Measurements from ENCODE around the gene CMTR2. TPM values are rescaled to one million over a fixed set of nuclear protein-coding genes. Genes with fewer than 3 reads are reported as not detected.
"Not testable (repeated sequence)": the region's sequence is repeated elsewhere in the genome, so short reads cannot be mapped to it uniquely, and the experiment has no call there.

Gene CMTR2
- total RNA-seq (2014; rRNA removed; shearing (Covaris generic)) = 30.3 and 30.7 TPM in 2 replicates
- polyA plus RNA-seq (2015; cell fraction: cytosol; rRNA removed) = 15.4 and 16.5 TPM in 2 replicates
- 43.4 and 69.5 TPM in 2 replicates for polyA plus RNA-seq (2015; cell fraction: nucleus; rRNA removed)

- peak; percentile 94 for DNase-seq (ENCODE audit: low read depth, low spot score)
- in situ Hi-C loops (cut with HindIII; ENCODE audit: low pct_unique_long_range_greater_than_20kb, low sequenced_read_pairs) = no loop called here
Measured at GRCh38 chr16:71288890-71289731, at the start of gene CMTR2. Gene CMTR2 (minus strand): TSS chr16:71289402. CDS start chr16:71285920, 3,482 bp downstream.

GRCh38 chr16:71338632-71339031, 49.4 kb upstream of the CMTR2 start:
- in situ Hi-C loops (cut with HindIII; ENCODE audit: low pct_unique_long_range_greater_than_20kb, low sequenced_read_pairs) = no loop called here
- DNase-seq (ENCODE audit: low read depth, low spot score) = no peak

DNA sequence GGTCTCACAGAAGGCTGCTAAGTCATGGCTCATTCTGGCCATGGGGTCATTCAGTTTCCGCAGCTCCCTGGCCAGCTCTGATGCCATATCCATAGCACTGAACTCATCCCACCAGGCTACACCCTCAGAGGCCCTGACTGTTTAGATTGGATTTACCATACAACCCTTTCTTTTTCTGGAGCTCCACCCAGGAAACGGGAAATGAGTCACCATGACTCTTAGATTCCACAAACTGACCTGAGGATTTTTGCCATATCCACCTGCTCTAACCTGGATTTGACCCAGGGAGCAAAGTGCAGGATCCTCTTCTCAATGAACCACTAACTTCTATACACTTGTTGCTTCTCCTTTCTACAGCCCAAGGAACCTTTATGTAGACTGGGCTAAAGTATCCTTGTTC, 49.0 kb upstream of the CMTR2 start:
- in situ Hi-C loops (cut with HindIII; ENCODE audit: low pct_unique_long_range_greater_than_20kb, low sequenced_read_pairs) = no loop called here
- DNase-seq (ENCODE audit: low read depth, low spot score) = no peak

- in situ Hi-C loops (cut with HindIII; ENCODE audit: low pct_unique_long_range_greater_than_20kb, low sequenced_read_pairs) = no loop called here
- no peak for DNase-seq (ENCODE audit: low read depth, low spot score)
Measured at GRCh38 chr16:71337631-71338030, 48.4 kb upstream of the CMTR2 start.

DNA sequence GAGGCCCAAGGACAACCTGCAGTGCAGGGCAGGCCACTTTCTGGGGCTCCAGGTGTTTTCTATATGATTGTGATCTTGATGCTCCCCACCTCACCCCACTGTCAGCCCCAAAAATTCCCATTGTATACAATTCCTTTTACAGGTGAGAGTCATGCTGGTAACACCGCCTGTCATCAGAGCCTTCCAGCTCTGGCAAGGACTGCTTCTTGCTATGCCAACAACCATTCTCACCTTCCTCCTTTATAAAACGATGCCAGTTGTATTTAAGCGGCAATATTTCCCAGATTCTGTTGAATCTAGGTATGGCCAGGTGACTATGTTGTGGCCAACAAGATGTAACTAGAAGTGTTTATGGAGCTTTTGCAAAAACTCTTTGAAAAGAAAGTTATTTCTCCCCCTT, 38.9 kb upstream of the CMTR2 start:
- in situ Hi-C loops (cut with HindIII; ENCODE audit: low pct_unique_long_range_greater_than_20kb, low sequenced_read_pairs) = no loop called here
- no peak for DNase-seq (ENCODE audit: low read depth, low spot score)

DNA sequence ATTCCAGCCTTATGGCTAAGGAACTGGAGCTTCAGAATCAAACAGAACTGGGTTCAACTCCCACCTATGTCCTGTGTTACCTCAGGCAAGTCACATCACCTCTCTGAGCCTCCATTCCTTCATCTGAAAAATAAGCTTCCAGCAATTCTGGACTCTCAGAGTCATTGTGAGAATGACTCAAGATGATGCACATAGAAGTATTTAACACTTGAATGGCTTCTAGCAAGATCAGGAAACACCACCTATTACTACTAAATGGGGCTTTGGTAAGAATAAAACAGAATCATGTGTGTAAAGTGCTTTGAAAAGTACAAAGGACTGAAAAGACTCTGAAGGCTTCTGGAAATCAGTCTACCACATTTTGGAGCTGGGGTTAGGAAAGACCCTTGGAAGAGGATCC, 38.5 kb upstream of the CMTR2 start:
- in situ Hi-C loops (cut with HindIII; ENCODE audit: low pct_unique_long_range_greater_than_20kb, low sequenced_read_pairs) = no loop called here
- DNase-seq (ENCODE audit: low read depth, low spot score) = no peak

- no peak for DNase-seq (ENCODE audit: low read depth, low spot score)
- in situ Hi-C loops (cut with HindIII; ENCODE audit: low pct_unique_long_range_greater_than_20kb, low sequenced_read_pairs) = no loop called here
Measured at GRCh38 chr16:71319999-71320398, 30.8 kb upstream of the CMTR2 start.

- in situ Hi-C loops (cut with HindIII; ENCODE audit: low pct_unique_long_range_greater_than_20kb, low sequenced_read_pairs) = no loop called here
- DNase-seq (ENCODE audit: low read depth, low spot score) = no peak
Measured at GRCh38 chr16:71315269-71315668, 26.1 kb upstream of the CMTR2 start.

DNA sequence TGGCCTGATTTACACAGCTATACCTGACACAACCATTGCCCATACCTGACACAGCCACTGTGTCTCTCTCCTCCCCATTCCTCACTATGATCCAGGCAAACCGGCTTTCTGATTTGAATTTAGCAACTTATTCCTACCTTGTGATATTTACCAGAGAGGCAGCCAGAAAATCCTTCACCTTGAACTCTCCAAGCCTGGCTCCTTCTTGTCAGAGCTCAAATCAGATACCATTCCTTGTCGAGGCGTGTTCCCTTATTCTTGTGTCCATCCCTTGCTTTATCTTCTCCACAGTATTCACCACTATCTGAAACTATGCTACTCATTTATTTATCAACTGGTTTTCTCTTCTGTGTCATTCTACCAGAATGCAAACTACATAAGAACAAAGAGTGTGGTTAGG, 24.4 kb upstream of the CMTR2 start:
- in situ Hi-C loops (cut with HindIII; ENCODE audit: low pct_unique_long_range_greater_than_20kb, low sequenced_read_pairs); DNase-seq (ENCODE audit: low read depth, low spot score): not testable (repeated sequence)

GRCh38 chr16:71311553-71312158, 22.5 kb upstream of the CMTR2 start:
- in situ Hi-C loops (cut with HindIII; ENCODE audit: low pct_unique_long_range_greater_than_20kb, low sequenced_read_pairs) = no loop called here
- peak; percentile 49 for DNase-seq (ENCODE audit: low read depth, low spot score)

DNA sequence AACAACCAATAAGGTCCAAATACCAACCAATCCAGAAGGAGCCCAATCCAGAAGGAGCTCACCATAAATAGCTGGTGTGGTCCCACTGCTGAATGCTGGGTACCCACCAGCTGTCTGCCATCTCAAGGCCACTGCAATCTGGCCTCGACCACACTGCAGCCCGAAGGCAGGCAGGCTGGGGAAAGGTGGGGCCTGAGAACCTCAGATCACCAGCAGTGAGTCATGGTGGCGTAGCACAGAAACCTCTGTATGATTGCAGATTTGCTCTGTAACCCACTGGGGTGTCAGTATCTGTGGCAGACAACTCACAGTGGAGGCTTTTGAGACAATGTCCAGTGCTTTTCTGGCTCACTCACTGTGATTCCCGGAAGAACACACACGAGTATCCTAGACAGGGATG, 14.7 kb upstream of the CMTR2 start:
- DNase-seq (ENCODE audit: low read depth, low spot score) = no peak
- in situ Hi-C loops (cut with HindIII; ENCODE audit: low pct_unique_long_range_greater_than_20kb, low sequenced_read_pairs) = no loop called here

DNA sequence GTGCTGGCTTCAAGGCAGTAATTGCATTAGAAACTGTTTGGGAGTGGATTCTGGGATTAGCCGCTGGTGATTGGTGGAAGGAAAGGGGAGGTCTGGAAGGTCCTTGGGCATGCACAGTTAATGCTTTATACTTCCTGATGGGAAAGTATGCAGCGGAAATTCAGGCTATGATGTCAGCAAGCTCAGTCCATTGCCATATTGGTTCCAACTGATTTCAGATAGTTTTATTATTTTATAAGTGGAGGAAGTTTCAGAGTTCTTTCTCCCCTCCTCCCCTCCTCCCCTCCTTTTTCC, 8.1 kb upstream of the CMTR2 start:
- in situ Hi-C loops (cut with HindIII; ENCODE audit: low pct_unique_long_range_greater_than_20kb, low sequenced_read_pairs) = no loop called here

DNA sequence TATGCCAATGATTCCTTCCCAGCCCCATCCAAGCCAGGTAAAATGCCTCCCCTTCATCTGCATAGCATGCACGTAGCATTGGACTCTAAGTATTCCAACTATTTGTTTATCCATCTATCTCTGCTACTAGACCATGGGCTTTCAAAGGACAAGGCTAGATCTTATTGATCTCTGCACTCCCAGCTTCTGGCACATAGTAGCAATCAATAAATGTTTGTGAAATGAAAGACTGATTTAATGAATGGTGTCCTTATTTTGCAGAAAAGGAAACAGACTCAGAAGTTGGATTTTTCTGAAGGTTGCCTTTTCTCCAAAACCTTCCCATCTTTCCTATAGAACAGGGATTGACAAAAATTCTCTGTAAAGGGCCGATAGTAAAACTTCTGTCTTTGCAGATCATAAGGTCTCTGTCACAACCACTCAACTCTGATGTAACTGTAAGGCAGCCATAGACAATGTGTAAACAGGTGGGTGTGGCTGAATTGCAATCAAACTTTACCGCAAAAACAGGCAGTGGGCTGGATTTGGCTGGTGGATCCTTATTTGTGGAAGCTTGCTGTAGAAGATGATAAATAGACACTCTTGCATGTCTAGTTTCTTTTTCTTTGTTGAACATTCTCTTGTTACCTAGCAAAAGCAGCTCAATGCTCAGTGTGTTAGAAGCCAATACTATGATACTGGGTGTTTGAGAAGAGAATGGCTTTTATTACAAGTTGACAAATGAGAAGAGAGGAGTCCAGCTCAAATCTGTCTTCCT, 7.6 kb upstream of the CMTR2 start:
- in situ Hi-C loops (cut with HindIII; ENCODE audit: low pct_unique_long_range_greater_than_20kb, low sequenced_read_pairs) = no loop called here
- no peak for DNase-seq (ENCODE audit: low read depth, low spot score)

More for the DNA sequence above, 8.1 kb upstream of the CMTR2 start:
- DNase-seq (ENCODE audit: low read depth, low spot score) = peak; percentile 33

DNA sequence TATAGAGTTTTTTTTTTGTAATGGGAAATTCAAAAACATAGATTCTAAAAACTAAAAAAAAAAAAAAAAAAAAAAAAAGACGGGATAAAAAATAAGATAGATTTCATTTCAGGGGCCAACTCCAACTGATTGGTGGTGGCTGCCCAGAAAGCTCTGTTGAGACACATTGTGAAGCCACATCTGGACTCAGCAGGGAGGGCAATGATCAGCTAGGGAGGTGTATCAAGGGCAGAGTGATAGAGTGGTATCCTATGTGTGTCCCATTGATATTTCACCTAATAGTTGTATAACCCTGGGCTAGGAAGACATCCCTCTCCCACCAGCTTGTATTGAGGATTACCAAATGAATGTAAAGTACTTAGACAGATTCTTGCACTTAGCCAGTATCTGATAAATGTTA, 6.7 kb upstream of the CMTR2 start:
- in situ Hi-C loops (cut with HindIII; ENCODE audit: low pct_unique_long_range_greater_than_20kb, low sequenced_read_pairs) = no loop called here
- no peak for DNase-seq (ENCODE audit: low read depth, low spot score)

- DNase-seq (ENCODE audit: low read depth, low spot score) = no peak
- in situ Hi-C loops (cut with HindIII; ENCODE audit: low pct_unique_long_range_greater_than_20kb, low sequenced_read_pairs) = no loop called here
Measured at GRCh38 chr16:71293919-71294318, 4.7 kb upstream of the CMTR2 start.

- in situ Hi-C loops (cut with HindIII; ENCODE audit: low pct_unique_long_range_greater_than_20kb, low sequenced_read_pairs); DNase-seq (ENCODE audit: low read depth, low spot score): not testable (repeated sequence)
Measured at GRCh38 chr16:71292095-71292494, 2.9 kb upstream of the CMTR2 start.

GRCh38 chr16:71289732-71290062, 495 bp upstream of the CMTR2 start:
- DNase-seq (ENCODE audit: low read depth, low spot score) = no peak
- in situ Hi-C loops (cut with HindIII; ENCODE audit: low pct_unique_long_range_greater_than_20kb, low sequenced_read_pairs) = no loop called here

DNA sequence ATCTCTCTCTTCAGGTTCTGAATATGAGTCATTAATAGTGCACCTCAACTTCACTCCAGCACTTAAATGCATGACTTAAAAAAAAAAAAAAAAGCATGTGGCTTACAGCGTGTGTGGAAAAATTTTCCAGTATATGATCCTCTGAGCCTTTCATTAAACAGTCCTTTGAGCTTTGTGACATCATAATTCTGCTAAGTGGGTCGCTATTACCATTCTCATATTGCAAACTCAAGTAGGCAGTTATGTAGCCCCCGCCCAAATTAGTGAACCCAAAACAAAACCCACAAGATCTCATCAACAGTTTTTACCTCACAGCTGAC, 672 bp downstream of the CMTR2 start:
- in situ Hi-C loops (cut with HindIII; ENCODE audit: low pct_unique_long_range_greater_than_20kb, low sequenced_read_pairs) = no loop called here

GRCh38 chr16:71287911-71288310, 1.3 kb downstream of the CMTR2 start:
- DNase-seq (ENCODE audit: low read depth, low spot score) = no peak
- in situ Hi-C loops (cut with HindIII; ENCODE audit: low pct_unique_long_range_greater_than_20kb, low sequenced_read_pairs) = no loop called here

More for the DNA sequence above, 672 bp downstream of the CMTR2 start:
- DNase-seq (ENCODE audit: low read depth, low spot score) = no peak

All from SK-MEL-5 (cell line).